GM12891 (cell line): Measurements from ENCODE around the gene ABCB6.
A peak's percentile ranks its signal among the peaks of the same experiment; 100 is the strongest.

ENCODE experiments used
- PAX5 ChIP-seq: IDR thresholded peaks from 2 replicates; pipeline ENCODE4 v1.6.1; 2011; ENCODE audit warnings: low read length, moderate library complexity, mild to moderate bottlenecking; ENCODE audit not compliant: insufficient read depth, severe bottlenecking
- POLR2A ChIP-seq: IDR thresholded peaks from 2 replicates; pipeline ENCODE4 v1.6.1; 2011; ENCODE audit warnings: low read depth, low read length, control low read depth
- POLR2AphosphoS5 ChIP-seq: IDR thresholded peaks from 2 replicates; pipeline ENCODE4 v1.6.1; 2011; ENCODE audit warnings: low read depth, low read length, control low read depth
- POU2F2 ChIP-seq: IDR thresholded peaks from 2 replicates; pipeline ENCODE4 v1.6.1; 2011; ENCODE audit warnings: low read depth, mild to moderate bottlenecking, control low read depth, low read length, moderate library complexity
- SPI1 ChIP-seq: IDR thresholded peaks from 2 replicates; pipeline ENCODE4 v1.6.1; 2011; ENCODE audit warnings: low read depth, low read length, control low read depth
- TAF1 ChIP-seq: IDR thresholded peaks from 2 replicates; pipeline ENCODE4 v1.6.1; 2011; ENCODE audit warnings: low read depth, low read length, control low read depth

DNA sequence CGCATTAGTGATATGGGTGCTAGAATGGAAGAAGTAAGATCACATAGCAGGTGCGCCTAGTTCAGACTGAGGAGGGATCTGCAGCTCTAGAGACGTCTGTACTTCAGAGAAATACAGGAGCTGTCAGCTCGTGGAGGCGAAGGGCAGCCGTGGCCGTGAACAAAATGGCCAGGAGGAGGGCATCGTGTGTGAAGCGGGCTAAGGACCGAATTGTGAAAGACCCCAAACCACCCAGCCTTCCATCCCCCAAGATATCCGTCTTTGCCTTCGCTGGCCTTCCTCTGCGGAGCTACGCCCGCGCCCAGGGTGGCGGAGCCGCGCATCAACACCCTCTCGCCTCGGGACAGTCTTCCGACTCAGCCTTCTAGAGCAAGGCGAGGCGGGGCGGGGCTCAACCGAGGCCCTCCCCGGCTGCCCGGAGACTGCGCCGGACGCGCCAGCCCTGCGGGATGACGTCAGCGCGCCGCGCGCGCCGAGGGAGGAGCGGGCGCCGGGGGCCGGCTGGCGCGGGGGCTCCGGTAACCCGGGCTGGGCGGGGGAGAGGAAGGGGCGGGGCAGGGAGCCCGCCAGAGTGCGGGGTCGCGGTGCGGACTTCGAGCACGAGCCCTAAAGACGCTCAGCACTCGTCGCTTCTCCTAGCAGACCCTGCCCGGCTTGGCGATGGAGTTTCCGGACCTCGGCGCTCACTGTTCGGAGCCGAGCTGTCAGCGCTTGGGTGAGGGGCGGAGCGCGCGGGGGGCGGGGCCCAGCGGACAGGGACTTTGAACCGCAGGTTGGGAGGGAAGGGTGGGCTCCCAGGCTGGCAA lies 12.2 kb downstream of the ABCB6 start, which contains the start of gene ZFAND2B:
- peak; percentile 96 for TF ChIP-seq POLR2A
- peak; percentile 92 for TF ChIP-seq TAF1
- peak; percentile 96 for TF ChIP-seq POLR2AphosphoS5
- peak; percentile 10 for TF ChIP-seq PAX5
- no peak for TF ChIP-seq SPI1
- peak; percentile 74 for TF ChIP-seq POU2F2
